OCI-LY3 (cell line): Measurements from ENCODE around the gene TFCP2L1.

Source experiments
- H2AFZ ChIP-seq: fragments of 200-600, 300-600 bp; shearing (Covaris generic); 2 replicates; pipeline ENCODE4 v1.6.0; 2014; ENCODE audit warnings: antibody characterized with exemption, low read depth, low read length
- H3K27ac ChIP-seq: fragments of 200-600, 300-600 bp; sonication (generic); 2 replicates; pipeline ENCODE4 v1.5.1; 2014; ENCODE audit warnings: mild to moderate bottlenecking, low read length, moderate library complexity, mixed read lengths
- H3K27me3 ChIP-seq: fragments of 200-600, 300-600 bp; sonication (generic); 2 replicates; pipeline ENCODE4 v1.6.1; 2014; ENCODE audit warnings: low read depth, low read length, mixed read lengths
- H3K36me3 ChIP-seq: fragments of 200-600, 300-600 bp; sonication (generic); replicated peaks from 2 replicates; pipeline ENCODE3; 2014; ENCODE audit warnings: low read depth, low read length, mixed read lengths
- H3K4me1 ChIP-seq: fragments of 300-600, 200-600 bp; sonication (generic); 2 replicates; pipeline ENCODE4 v1.6.1; 2014; ENCODE audit warnings: low read length, mixed read lengths
- H3K4me2 ChIP-seq: fragments of 200-600, 300-600 bp; sonication (generic); 2 replicates; pipeline ENCODE4 v1.6.1; 2014; ENCODE audit warnings: low read length, mixed read lengths
- H3K4me3 ChIP-seq: fragments of 300-600, 200-600 bp; sonication (generic); 2 replicates; pipeline ENCODE4 v1.5.1; 2014; ENCODE audit warnings: antibody characterized with exemption, mild to moderate bottlenecking, low read length, moderate library complexity
- H3K79me2 ChIP-seq: fragments of 300-600, 200-600 bp; shearing (Covaris generic); 2 replicates; pipeline ENCODE4 v1.6.1; 2014; ENCODE audit warnings: mild to moderate bottlenecking, low read length, mixed read lengths
- H3K9ac ChIP-seq: fragments of 300-600, 200-600 bp; shearing (Covaris generic); 2 replicates; pipeline ENCODE4 v1.6.0; 2014; ENCODE audit warnings: mild to moderate bottlenecking, low read length, moderate library complexity
- H3K9me3 ChIP-seq: fragments of 200-600, 300-600 bp; shearing (Covaris generic); 2 replicates; pipeline ENCODE4 v1.6.1; 2014; ENCODE audit warnings: low read length, mixed read lengths; ENCODE audit not compliant: insufficient read depth
- H4K20me1 ChIP-seq: fragments of 200-600, 300-600 bp; sonication (generic); 2 replicates; pipeline ENCODE4 v1.6.1; 2016; ENCODE audit warnings: low read length, mixed read lengths; ENCODE audit not compliant: insufficient read depth
- EZH2phosphoT487 ChIP-seq: fragments of 200-600 bp; shearing (Covaris generic); IDR thresholded peaks from 2 replicates; pipeline ENCODE4 v1.6.1; 2018; ENCODE audit warnings: antibody characterized with exemption, mixed run types, low read depth
- TF ChIP-seq, protein P1 (sequence below): fragments of 200-600, 300-600 bp; sonication (generic); IDR thresholded peaks from 2 replicates; pipeline ENCODE4 v1.5.1; 2014; ENCODE audit warnings: antibody characterized with exemption, low read length, low read depth

The TFCP2L1 gene

GRCh38 chr2:121253021-121253673 lies 31.9 kb downstream of the TFCP2L1 start:
- Histone ChIP-seq H3K4me1 (no peaks in the 10 kb centered on the region), H3K4me3 (no peak overlapping the region), H3K27ac (no peak overlapping the region), H3K27me3 (no peaks in the 10 kb centered on the region), H3K9me3 (no peaks in the 10 kb centered on the region), H3K4me2 (no peak overlapping the region), H3K9ac (no peak overlapping the region), H4K20me1 (no peaks in the 10 kb centered on the region), H3K36me3 (no peaks in the 10 kb centered on the region), H3K79me2 (no peaks in the 10 kb centered on the region), H2AFZ (no peak overlapping the region)
- TF ChIP-seq, protein P1, sequence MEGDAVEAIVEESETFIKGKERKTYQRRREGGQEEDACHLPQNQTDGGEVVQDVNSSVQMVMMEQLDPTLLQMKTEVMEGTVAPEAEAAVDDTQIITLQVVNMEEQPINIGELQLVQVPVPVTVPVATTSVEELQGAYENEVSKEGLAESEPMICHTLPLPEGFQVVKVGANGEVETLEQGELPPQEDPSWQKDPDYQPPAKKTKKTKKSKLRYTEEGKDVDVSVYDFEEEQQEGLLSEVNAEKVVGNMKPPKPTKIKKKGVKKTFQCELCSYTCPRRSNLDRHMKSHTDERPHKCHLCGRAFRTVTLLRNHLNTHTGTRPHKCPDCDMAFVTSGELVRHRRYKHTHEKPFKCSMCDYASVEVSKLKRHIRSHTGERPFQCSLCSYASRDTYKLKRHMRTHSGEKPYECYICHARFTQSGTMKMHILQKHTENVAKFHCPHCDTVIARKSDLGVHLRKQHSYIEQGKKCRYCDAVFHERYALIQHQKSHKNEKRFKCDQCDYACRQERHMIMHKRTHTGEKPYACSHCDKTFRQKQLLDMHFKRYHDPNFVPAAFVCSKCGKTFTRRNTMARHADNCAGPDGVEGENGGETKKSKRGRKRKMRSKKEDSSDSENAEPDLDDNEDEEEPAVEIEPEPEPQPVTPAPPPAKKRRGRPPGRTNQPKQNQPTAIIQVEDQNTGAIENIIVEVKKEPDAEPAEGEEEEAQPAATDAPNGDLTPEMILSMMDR = no peak
- TF ChIP-seq EZH2phosphoT487 = no peak

DNA sequence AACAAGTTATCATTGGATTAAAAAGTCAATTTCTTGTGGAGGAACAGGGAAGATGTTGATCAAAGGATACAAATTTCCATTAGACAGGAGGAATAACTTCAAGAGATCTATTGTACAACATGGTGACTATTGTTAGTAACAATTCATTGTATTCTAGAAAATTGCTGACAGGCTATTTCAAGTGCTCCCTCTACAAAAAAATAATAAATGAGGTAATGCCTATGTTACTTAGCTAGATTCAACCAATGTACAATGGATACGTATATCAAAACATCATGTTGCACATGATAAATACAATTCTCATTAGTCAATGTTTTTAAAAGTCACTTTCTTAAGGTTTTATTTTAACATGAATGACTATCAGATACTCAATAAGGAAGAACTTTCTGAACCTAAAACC lies 33.5 kb downstream of the TFCP2L1 start:
- H3K79me2 ChIP-seq = no peaks in the 10 kb centered on the region
- H3K9me3 ChIP-seq = no peaks in the 10 kb centered on the region
- H2AFZ ChIP-seq = no peak overlapping the region
- no peaks in the 10 kb centered on the region for H4K20me1 ChIP-seq
- no peaks in the 10 kb centered on the region for H3K36me3 ChIP-seq
- H3K4me1 ChIP-seq = no peaks in the 10 kb centered on the region
- H3K4me3 ChIP-seq = no peak overlapping the region
- no peak overlapping the region for H3K27ac ChIP-seq
- no peak overlapping the region for H3K9ac ChIP-seq
- no peak for TF ChIP-seq EZH2phosphoT487
- TF ChIP-seq, protein P1 = no peak
- H3K4me2 ChIP-seq = no peak overlapping the region
- H3K27me3 ChIP-seq = no peaks in the 10 kb centered on the region

DNA sequence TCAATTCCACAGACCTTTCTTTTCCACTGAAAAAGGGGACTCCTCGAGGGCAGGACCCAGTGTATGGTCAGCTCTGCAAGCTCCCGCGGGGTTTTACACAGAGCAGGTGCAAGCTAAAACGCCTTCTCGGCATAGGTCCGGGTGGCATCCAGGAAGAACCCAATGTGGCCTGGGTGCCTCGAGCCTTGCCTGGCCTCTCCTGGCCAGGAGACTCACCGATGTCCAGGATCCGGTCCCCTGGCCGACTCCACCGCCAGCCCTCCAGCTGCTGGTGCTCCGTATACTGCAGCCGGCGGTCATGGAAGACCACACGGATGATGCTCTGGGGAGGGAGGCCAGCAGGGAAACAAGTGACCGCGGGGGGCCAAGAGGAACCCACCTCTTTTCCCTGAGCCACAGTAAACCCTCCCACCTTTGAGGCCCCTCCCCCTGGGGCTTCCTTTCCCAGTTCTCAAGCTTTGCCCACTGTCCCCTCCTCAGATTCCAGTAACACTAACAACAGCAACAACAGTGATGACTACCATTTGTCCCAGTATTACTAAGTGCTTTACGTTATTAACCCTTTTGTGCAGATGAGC lies 36.1 kb downstream of the TFCP2L1 start:
- Histone ChIP-seq H3K4me2 (no peak overlapping the region), H3K36me3 (no peaks in the 10 kb centered on the region), H3K79me2 (no peaks in the 10 kb centered on the region), H2AFZ (no peak overlapping the region), H3K9ac (no peak overlapping the region), H4K20me1 (no peaks in the 10 kb centered on the region), H3K9me3 (no peaks in the 10 kb centered on the region), H3K4me1 (no peaks in the 10 kb centered on the region), H3K27me3 (no peaks in the 10 kb centered on the region), H3K27ac (no peak overlapping the region), H3K4me3 (no peak overlapping the region)
- TF ChIP-seq, protein P1 = no peak
- TF ChIP-seq EZH2phosphoT487 = no peak

DNA sequence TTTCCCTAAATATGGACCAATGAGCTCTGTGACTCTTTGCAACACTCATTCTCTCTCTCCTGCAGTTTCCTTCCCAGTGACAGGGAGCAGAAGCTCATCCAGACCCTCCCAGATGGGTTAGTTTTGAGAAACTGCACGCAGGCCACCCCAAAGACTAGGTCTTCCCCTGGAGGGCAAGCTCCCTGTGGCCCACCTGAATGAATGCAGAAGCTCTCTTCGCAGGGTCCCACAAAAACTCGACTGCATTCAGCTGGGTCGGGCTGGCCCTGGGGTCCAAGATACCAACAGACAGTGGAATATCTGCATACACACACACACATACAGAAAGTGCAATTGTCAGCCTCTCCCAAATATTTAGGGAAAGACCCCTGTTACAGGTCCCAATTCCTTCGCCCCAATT lies 37.0 kb downstream of the TFCP2L1 start:
- Histone ChIP-seq H4K20me1 (no peaks in the 10 kb centered on the region), H3K27ac (no peak overlapping the region), H3K27me3 (no peaks in the 10 kb centered on the region), H3K4me1 (no peaks in the 10 kb centered on the region), H3K4me2 (no peak overlapping the region), H3K4me3 (no peak overlapping the region), H3K9ac (no peak overlapping the region), H3K79me2 (no peaks in the 10 kb centered on the region), H3K36me3 (no peaks in the 10 kb centered on the region), H2AFZ (no peak overlapping the region), H3K9me3 (no peaks in the 10 kb centered on the region)
- no peak for TF ChIP-seq EZH2phosphoT487
- TF ChIP-seq, protein P1 = no peak
